Renal pelvis (tissue), 12 donors: ENCODE data around the gene LCE3D. TPM values are rescaled to one million over a fixed set of nuclear protein-coding genes. Genes with fewer than 3 reads are reported as not detected.
"Not testable (repeated sequence)": the region's sequence is repeated elsewhere in the genome, so short reads cannot be mapped to it uniquely, and the experiment has no call there.

Experiments
- DNase-seq: peaks from one replicate; pipeline ENCODE4 v3.0.0-alpha.2; 2013
- long read RNA-seq, 16 experiments: transcript quantifications; one replicate each; lab custom pipeline, GENCODE V29; 2026
- polyA plus RNA-seq, 3 donors: library from polyadenylated mRNA; unstranded; fragments of 120-200 nt; gene quantifications; one replicate each; pipeline ENCODE4 v1.2.1, GENCODE V29; 2013; ENCODE audit not compliant: insufficient read length in 3 of 3

Gene LCE3D, protein sequence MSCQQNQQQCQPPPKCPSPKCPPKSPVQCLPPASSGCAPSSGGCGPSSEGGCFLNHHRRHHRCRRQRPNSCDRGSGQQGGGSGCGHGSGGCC
- polyA plus RNA-seq, result not detected
- long read RNA-seq, donor 1, result 0 reads
- long read RNA-seq, donor 2, result 0 reads
- long read RNA-seq, donor 3, result 0 reads
- long read RNA-seq, donor 4, result 0 reads
- long read RNA-seq, donor 5, result 0 reads
- long read RNA-seq, donor 6, result 0 reads
- long read RNA-seq, donor 7, result 0 reads
- long read RNA-seq, donor 8, result 0 reads
- long read RNA-seq, donor 9, result 0 reads
- long read RNA-seq, donor 10, result 0 reads
- long read RNA-seq, donor 11, result 0 reads
- long read RNA-seq, donor 12, result 0 reads
- long read RNA-seq, donor 13, result 0 reads
- long read RNA-seq, donor 14, result 0 reads
- long read RNA-seq, donor 15, result 0 reads
- long read RNA-seq, donor 16, result 0 reads

GRCh38 chr1:152580433-152580832, at the start of gene LCE3D:
Gene LCE3D (minus strand): TSS chr1:152580516. CDS start chr1:152579936, 580 bp downstream.
- DNase-seq, result no peak

DNA sequence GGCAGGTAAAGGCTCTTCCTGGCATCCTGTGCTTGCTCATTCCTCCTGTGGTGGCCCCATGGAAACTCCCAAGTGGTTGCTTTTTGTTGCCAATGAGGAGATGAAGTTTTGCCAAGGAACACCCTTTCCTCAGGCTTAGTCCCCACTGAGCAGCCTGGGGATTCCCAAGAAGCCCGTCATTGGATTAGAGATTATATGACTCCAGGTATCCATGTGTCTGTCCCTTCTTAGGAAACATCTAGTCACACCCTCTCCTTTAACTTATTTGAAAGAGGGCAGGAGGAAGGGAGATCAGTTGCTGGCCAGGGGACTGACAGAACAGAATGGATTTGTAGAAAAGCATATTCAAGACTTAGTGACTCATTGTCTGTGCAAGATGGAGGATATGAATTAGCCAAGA, 46.4 kb upstream of the LCE3D start:
- DNase-seq, result no peak

DNA sequence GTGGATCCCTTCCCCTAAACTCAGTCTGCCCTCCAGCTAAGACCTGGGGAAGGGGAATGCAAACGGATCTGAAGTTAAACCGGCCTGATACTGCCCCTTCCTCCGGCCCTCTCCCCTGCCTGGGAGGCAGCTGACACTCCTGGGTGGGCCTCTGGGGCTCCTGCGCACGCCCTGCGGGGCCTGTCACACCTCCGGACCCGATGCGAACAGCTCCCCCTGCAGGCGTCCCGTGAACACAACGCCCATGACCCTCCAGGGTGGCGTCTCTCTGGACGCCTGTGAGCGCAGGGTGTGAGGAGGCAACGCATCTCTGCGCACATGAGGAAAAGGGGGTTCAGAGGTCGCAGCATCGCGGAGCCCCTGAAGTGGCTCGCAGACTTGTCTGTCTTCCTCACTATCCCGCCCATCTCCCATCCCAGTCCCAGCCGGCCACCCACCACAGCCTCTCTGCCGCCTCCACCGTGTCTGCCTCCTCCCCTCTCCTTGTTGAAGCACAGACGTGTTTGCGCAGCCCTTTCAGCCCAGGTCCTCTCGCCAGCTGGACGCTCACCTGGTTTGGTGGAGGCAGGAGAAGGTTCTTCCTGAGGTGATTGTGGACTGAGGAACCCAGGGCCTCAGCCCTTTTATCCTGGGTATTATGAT, 43.0 kb upstream of the LCE3D start:
- no peak for DNase-seq

- DNase-seq, result no peak
These were observed 42.5 kb upstream of the LCE3D start, which contains the start of gene LCE3A for GRCh38 chr1:152622803-152623202. Gene LCE3A (minus strand): TSS chr1:152623103. CDS start chr1:152623103, 0 bp downstream.

- no peak for DNase-seq
These were observed 41.7 kb upstream of the LCE3D start for GRCh38 chr1:152621993-152622392.

DNA sequence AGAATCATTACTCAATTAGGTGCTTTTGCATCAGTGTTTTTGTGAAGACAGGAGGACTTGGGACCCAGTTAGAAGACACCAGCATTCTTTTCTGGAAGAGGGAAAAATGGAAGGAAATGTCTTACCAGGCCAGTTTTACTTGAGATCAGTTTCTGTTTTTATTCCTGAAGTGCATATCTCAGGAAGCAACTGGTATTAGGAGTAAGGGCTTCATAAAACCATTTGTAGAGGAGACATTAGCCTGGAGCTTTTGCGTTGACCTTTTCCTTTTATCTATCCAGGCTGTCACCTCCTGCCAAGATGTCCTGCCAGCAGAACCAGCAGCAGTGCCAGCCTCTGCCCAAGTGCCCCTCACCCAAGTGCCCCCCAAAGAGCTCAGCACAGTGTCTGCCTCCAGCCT, 33.2 kb upstream of the LCE3D start, which contains the start of gene LCE3B:
TSS of gene LCE3B (plus strand) at position 301 of the 400 bp plus-strand sequence. CDS start at position 301, 0 bp downstream.
- DNase-seq, result no peak

- DNase-seq, result no peak
These were observed 19.6 kb upstream of the LCE3D start, which contains the start of gene LCE3C for GRCh38 chr1:152599934-152600333. Gene LCE3C (plus strand): TSS chr1:152600234. CDS start chr1:152600732, 498 bp downstream.

DNA sequence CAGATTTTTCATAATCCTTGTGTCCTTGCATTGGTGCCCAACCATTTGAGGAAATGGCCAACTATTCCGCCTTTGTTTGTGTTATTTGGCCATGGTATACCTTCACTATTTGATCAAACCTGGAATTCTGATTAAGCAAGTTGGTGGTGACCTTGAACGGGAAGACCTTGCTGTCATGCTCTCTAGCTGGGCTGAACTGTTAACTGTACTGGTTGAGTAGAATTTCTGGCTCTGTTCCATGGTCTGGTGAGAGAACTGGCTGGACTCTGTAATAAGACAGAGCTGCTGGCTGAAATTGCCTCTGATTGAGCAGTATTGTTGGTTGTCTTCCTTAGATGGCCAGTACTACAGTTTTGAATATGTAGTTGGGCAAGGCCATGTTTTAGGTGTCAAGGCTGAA, 16.7 kb upstream of the LCE3D start:
- no peak for DNase-seq

DNA sequence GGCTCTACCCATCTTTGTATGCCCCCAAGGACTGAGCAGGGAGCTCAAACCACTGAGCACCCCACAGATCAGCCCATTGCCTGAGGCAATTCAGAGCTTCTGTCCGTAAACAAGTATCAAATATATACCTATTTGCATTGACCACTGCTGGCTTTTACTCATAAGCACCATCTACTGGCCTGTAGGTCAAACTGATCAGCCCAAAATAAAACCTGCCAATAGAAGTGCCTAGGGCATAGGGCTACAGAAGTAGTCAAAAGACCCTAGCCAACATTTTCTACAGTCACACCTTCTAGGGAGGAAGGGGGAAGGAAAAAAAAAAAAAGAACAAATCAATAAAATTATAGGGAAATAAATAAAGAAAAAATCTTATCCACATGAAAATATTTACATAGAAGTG, 5.3 kb upstream of the LCE3D start:
- no peak for DNase-seq

- DNase-seq, result no peak
These were observed 2.3 kb upstream of the LCE3D start for GRCh38 chr1:152582647-152583046.

DNA sequence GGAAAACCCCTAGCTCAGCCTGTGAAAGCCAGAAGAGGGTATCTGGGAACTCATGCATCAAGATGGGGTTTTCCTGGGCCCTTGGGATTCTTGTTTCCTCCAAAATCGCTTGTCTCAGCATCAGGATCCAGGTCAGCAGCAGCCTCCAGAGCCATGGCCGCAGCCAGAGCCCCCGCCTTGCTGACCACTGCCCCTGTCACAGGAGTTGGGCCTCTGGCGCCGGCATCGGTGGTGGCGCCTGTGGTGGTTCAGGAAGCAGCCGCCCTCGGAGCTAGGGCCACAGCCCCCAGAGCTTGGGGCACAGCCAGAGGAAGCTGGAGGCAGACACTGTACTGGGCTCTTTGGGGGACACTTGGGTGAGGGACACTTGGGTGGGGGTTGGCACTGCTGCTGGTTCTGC, 790 bp downstream of the LCE3D start:
- DNase-seq, result not testable (repeated sequence)

- no peak for DNase-seq
These were observed 3.1 kb downstream of the LCE3D start for GRCh38 chr1:152577168-152577567.

DNA sequence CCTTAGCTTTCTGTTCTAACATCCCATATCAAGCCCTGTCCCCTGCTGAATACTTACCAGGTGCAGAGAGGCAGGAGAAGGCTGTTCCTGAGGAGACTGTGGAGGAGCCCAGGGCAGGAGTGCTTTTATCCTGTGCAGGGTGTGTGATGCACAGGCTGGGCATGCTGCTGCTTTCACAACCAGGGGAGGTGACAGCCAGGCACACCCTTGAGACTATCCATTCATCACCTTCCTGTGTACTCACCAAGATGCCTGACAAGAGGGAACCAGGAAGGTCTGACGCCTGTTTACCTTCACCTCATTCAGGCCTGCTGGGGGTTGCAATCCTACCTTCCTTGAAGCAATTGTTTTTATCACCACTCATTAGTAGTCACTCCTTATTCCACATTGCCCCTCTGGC, 13.6 kb downstream of the LCE3D start, which contains the start of gene LCE3E:
TSS of gene LCE3E (minus strand) at position 100 of the 400 bp plus-strand sequence. CDS start 572 bp downstream, outside the sequence.
- DNase-seq, result no peak

DNA sequence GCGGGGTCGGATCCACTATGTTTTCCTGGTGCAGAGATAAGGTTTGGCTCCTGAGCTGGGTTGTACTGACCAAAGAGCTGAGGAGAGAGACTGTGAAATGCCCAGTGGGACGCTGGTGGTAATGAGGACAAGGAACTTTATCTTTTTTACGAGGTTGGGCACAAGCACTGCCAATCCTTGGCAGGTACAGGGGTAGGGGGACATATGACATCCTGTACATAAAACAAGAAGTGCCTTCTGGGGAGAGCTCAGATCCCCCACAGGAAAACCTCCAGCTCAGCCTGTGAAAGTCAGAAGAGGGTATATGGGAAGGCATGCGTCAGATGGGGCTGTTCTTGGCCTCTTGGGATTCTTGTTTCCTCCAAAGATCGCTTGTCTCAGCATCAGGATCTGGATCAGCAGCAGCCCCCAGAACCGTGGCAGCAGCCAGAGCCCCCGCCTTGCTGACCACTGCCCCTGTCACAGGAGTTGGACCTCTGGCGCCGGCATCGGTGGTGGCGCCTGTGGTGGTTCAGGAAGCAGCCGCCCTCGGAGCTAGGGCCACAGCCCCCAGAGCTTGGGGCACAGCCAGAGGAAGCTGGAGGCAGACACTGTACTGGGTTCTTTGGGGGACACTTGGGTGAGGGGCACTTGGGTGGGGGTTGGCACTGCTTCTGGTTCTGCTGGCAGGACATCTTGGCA, 14.6 kb downstream of the LCE3D start:
- no peak for DNase-seq

DNA sequence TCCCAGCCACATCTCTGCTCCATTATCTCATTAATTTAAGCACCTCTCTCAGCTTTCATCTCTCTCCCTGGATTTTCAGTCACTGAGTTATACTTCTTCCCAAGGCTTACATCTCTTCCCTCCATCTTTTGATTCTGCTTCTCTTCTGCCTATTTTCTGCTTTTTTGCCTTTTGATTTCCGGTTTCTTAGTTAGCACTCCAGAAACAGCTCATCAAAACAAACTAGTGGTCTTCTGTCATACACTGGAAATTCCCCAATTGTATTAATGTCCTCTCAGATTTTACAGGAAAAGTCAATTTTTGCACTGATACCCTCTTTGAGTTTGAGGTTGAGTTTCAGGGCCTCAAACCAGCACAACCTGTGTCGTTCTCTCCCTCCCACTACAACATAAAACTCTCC, 15.2 kb downstream of the LCE3D start:
- no peak for DNase-seq

- not testable (repeated sequence) for DNase-seq
These were observed 32.0 kb downstream of the LCE3D start for GRCh38 chr1:152548358-152548757.

DNA sequence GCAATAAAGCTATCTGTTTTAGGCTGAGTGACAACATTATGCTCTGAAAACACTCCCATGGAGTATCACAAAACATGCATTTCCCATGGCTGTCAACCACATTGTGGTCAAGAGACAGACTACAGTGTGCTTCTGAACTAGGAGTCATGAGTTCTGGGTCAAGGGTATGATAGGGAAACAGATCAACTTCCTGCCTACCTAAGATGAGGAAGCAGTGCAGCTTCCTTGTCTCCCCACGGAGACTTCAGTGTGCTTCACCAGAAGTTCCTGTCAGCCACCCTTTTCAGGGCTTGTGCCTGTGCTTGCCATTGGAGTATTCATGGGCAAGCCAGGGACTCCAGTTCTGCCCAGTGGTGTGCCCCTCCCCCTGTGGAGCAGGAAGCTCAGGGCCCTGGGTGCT, 33.6 kb downstream of the LCE3D start:
- DNase-seq, result no peak

DNA sequence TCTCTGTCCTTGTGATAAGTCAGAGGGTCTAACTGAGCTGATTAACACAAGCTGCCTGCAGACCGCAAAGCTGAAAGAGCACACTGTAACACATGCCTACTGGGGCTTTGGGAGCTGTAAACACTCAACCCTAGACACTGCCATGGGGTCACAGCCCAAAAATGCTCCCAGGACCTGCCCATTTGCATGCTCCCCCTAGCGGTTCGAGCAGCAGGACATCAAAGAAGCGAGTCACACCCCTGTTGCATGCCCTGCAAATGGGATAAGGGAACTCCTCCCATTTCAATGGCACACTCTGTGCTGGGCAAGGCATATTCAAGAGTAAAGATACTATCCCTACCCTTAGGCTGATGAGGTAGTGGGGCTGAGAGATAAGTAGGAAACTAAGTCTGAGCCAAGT, 36.5 kb downstream of the LCE3D start:
- DNase-seq, result no peak

GRCh38 chr1:152539901-152540300, 40.4 kb downstream of the LCE3D start:
- no peak for DNase-seq

DNA sequence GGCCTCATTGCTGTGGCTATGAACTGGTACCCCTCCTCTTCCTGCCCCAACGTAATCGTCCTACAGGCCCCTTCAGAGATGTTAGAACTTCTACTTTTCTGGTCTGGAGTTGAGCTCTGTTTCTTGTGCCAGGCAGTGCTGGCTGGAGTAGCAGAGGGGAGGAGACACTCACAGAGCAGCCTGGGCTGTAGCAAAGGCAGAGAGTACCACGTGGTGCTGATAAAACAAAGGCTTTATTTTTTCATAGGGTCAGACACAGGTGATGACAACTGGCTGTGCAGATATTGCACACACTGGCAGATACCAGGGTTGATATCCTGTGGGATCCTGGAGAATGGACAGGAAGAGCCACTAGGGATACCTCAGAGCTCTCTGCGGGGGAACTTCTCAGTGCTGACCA, 42.8 kb downstream of the LCE3D start:
- no peak for DNase-seq

DNA sequence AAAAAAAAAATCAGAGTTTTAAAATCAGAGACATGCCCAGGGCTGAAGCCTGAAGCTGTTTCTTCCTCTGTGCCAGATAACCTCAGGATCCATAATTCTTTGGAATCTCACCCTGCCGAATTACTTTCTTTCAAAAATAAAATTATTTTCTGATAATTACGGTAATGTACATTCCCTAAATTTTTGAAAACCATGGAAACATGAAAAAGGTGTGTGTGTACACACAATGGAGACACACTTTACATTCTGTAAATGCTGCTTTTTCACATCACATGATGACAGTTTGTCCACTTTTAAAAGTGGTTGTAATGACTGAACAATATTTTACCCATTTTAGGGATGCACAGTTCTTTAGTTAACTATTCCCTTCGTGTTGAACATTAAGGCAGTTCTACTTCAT, 44.5 kb downstream of the LCE3D start:
- DNase-seq, result no peak

- DNase-seq, result peak; percentile 4
These were observed 46.9 kb downstream of the LCE3D start for GRCh38 chr1:152533327-152533938.
